HCT116 (cell line): ENCODE measurements around the gene PDE4B.

Source experiments
- ATF3 ChIP-seq: IDR thresholded peaks from 2 replicates; pipeline ENCODE4 v1.6.1; 2012
- CEBPB ChIP-seq: IDR thresholded peaks from 2 replicates; pipeline ENCODE4 v1.6.1; 2012; ENCODE audit warnings: low read depth
- EZH2 ChIP-seq: fragments of 200-600 bp; sonication (generic); IDR thresholded peaks from 2 replicates; pipeline ENCODE4 v1.6.1; 2017; ENCODE audit warnings: antibody characterized with exemption, mixed run types
- FOSL1 ChIP-seq: IDR thresholded peaks from 2 replicates; pipeline ENCODE4 v1.6.1; 2012; ENCODE audit warnings: low read depth
- JUND ChIP-seq: IDR thresholded peaks from 2 replicates; pipeline ENCODE4 v1.6.1; 2012
- POLR2A ChIP-seq: IDR thresholded peaks from 2 replicates; pipeline ENCODE4 v1.7.0; 2011; ENCODE audit warnings: borderline replicate concordance; ENCODE audit not compliant: insufficient read depth, insufficient read length; ENCODE audit errors: extremely low read depth
- POLR2AphosphoS5 ChIP-seq: IDR thresholded peaks from 2 replicates; pipeline ENCODE4 v1.6.1; 2011; ENCODE audit warnings: mild to moderate bottlenecking, low read depth, low read length, moderate library complexity
- RAD21 ChIP-seq: IDR thresholded peaks from 2 replicates; pipeline ENCODE4 v1.6.1; 2012; ENCODE audit warnings: low read depth, mild to moderate bottlenecking
- SIN3A ChIP-seq: IDR thresholded peaks from 2 replicates; pipeline ENCODE4 v1.6.1; 2012; ENCODE audit warnings: low read depth
- YY1 ChIP-seq: IDR thresholded peaks from 2 replicates; pipeline ENCODE4 v1.6.1; 2011; ENCODE audit warnings: low read length, low read depth, moderate library complexity, mild to moderate bottlenecking; ENCODE audit not compliant: insufficient replicate concordance; ENCODE audit errors: extremely low read depth
- ZFX ChIP-seq: fragments of 450-650 bp; IDR thresholded peaks from 2 replicates; pipeline ENCODE4 v1.6.1; 2017
- TF ChIP-seq, protein P1 (sequence below), 3 experiments: fragments of 200-600 bp in 1 of 3; sonication (generic) in 1 of 3; IDR thresholded peaks in 2 of 3; conservative IDR thresholded peaks in 1 of 3; 2 replicates each; pipeline ENCODE4 v1.5.1; 2012 to 2017; ENCODE audit warnings: low read depth in 2 of 3, low read length in 2 of 3, antibody characterized with exemption in 1 of 3, borderline replicate concordance in 1 of 3, control low read depth in 1 of 3, mild to moderate bottlenecking in 1 of 3, mixed read lengths in 1 of 3, mixed run types in 1 of 3, moderate library complexity in 1 of 3; ENCODE audit not compliant: insufficient read depth in 1 of 3

DNA sequence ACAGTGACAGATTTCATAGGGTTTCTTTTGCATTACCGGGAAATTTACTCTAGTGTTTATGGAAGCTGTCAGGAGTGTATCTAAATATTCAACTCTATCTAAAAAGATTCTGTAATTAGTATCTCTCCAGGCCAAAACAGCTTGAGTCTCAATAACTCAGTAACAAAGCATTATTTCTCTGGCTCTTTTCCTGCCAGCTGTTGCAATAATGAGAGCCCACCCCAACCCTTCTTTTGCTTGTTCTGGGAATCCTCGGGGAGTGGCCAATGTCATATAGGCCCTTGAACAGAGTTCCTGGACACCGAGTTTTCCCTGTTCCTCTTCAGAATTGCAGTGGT is 621.1 kb downstream of the PDE4B start:
- TF ChIP-seq, protein P1, sequence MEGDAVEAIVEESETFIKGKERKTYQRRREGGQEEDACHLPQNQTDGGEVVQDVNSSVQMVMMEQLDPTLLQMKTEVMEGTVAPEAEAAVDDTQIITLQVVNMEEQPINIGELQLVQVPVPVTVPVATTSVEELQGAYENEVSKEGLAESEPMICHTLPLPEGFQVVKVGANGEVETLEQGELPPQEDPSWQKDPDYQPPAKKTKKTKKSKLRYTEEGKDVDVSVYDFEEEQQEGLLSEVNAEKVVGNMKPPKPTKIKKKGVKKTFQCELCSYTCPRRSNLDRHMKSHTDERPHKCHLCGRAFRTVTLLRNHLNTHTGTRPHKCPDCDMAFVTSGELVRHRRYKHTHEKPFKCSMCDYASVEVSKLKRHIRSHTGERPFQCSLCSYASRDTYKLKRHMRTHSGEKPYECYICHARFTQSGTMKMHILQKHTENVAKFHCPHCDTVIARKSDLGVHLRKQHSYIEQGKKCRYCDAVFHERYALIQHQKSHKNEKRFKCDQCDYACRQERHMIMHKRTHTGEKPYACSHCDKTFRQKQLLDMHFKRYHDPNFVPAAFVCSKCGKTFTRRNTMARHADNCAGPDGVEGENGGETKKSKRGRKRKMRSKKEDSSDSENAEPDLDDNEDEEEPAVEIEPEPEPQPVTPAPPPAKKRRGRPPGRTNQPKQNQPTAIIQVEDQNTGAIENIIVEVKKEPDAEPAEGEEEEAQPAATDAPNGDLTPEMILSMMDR (IDR thresholded peaks at IDR 0.05 in 2 of 3, conservative IDR thresholded peaks at IDR 0.05 in 1 of 3; ENCODE audit: borderline replicate concordance in 1 of 3, insufficient read depth in 1 of 3, low read depth in 2 of 3, low read length in 2 of 3) = no peak
- TF ChIP-seq POLR2AphosphoS5 = no peak
- no peak for TF ChIP-seq POLR2A
- TF ChIP-seq ZFX = no peak
- no peak for TF ChIP-seq RAD21
- TF ChIP-seq FOSL1 = no peak
- TF ChIP-seq JUND = no peak
- no peak for TF ChIP-seq SIN3A
- no peak for TF ChIP-seq EZH2
- no peak for TF ChIP-seq YY1
- no peak for TF ChIP-seq ATF3
- no peak for TF ChIP-seq CEBPB
